ENCODE data around the gene FAM13A. TPM values are rescaled to one million over a fixed set of nuclear protein-coding genes. Genes with fewer than 3 reads are reported as not detected.

The FAM13A gene
- total RNA-seq, 1 donor from 2014 or later = 16.7 TPM

GRCh38 chr4:88747351-88747750 lies 309.6 kb downstream of the FAM13A start:
- Mint-ChIP-seq H3K4me3 (ENCODE audit: unreplicated experiment) (no peak overlapping the region), H3K4me1 (ENCODE audit: unreplicated experiment) (no peaks in the 10 kb centered on the region), H3K36me3 (ENCODE audit: low read depth, unreplicated experiment) (peaks cover 27% of the 10 kb centered on the region)

GRCh38 chr4:88746206-88746605 lies 310.8 kb downstream of the FAM13A start:
- Mint-ChIP-seq H3K9me3 (ENCODE audit: unreplicated experiment) (no peaks in the 10 kb centered on the region), H3K27ac (ENCODE audit: unreplicated experiment) (no peak overlapping the region), H3K27me3 (ENCODE audit: unreplicated experiment) (no peaks in the 10 kb centered on the region), H3K4me3 (ENCODE audit: unreplicated experiment) (no peak overlapping the region), H3K4me1 (ENCODE audit: unreplicated experiment) (no peaks in the 10 kb centered on the region), H3K36me3 (ENCODE audit: low read depth, unreplicated experiment) (peaks cover 27% of the 10 kb centered on the region)
- DNase-seq (ENCODE audit: low spot score) = no peak
- no peak for TF ChIP-seq CTCF (IDR thresholded peaks at IDR 0.05; ENCODE audit: unreplicated experiment)

More at GRCh38 chr4:88747351-88747750, 309.6 kb downstream of the FAM13A start:
- no peaks in the 10 kb centered on the region for H3K9me3 Mint-ChIP-seq (ENCODE audit: unreplicated experiment)
- TF ChIP-seq CTCF (IDR thresholded peaks at IDR 0.05; ENCODE audit: unreplicated experiment) = no peak
- no peaks in the 10 kb centered on the region for H3K27me3 Mint-ChIP-seq (ENCODE audit: unreplicated experiment)
- no peak for DNase-seq (ENCODE audit: low spot score)
- no peak overlapping the region for H3K27ac Mint-ChIP-seq (ENCODE audit: unreplicated experiment)

- Mint-ChIP-seq H3K36me3 (ENCODE audit: low read depth, unreplicated experiment) (peaks cover 27% of the 10 kb centered on the region), H3K27ac (ENCODE audit: unreplicated experiment) (no peak overlapping the region), H3K4me1 (ENCODE audit: unreplicated experiment) (no peaks in the 10 kb centered on the region)
Measured at GRCh38 chr4:88745581-88746163, 311.3 kb downstream of the FAM13A start.

GRCh38 chr4:88745175-88745574 lies 311.8 kb downstream of the FAM13A start:
- Mint-ChIP-seq H3K27me3 (ENCODE audit: unreplicated experiment) (no peaks in the 10 kb centered on the region), H3K4me1 (ENCODE audit: unreplicated experiment) (no peaks in the 10 kb centered on the region), H3K4me3 (ENCODE audit: unreplicated experiment) (no peak overlapping the region), H3K36me3 (ENCODE audit: low read depth, unreplicated experiment) (peaks cover 24% of the 10 kb centered on the region), H3K9me3 (ENCODE audit: unreplicated experiment) (no peaks in the 10 kb centered on the region), H3K27ac (ENCODE audit: unreplicated experiment) (no peak overlapping the region)
- DNase-seq (ENCODE audit: low spot score) = no peak
- no peak for TF ChIP-seq CTCF (IDR thresholded peaks at IDR 0.05; ENCODE audit: unreplicated experiment)

More at GRCh38 chr4:88745581-88746163, 311.3 kb downstream of the FAM13A start:
- Mint-ChIP-seq H3K9me3 (ENCODE audit: unreplicated experiment) (no peaks in the 10 kb centered on the region), H3K4me3 (ENCODE audit: unreplicated experiment) (no peak overlapping the region), H3K27me3 (ENCODE audit: unreplicated experiment) (no peaks in the 10 kb centered on the region)
- no peak for TF ChIP-seq CTCF (IDR thresholded peaks at IDR 0.05; ENCODE audit: unreplicated experiment)
- DNase-seq (ENCODE audit: low spot score) = no peak

- Mint-ChIP-seq H3K36me3 (ENCODE audit: low read depth, unreplicated experiment) (peaks cover 23% of the 10 kb centered on the region), H3K4me3 (ENCODE audit: unreplicated experiment) (no peak overlapping the region), H3K9me3 (ENCODE audit: unreplicated experiment) (no peaks in the 10 kb centered on the region), H3K4me1 (ENCODE audit: unreplicated experiment) (no peaks in the 10 kb centered on the region), H3K27me3 (ENCODE audit: unreplicated experiment) (no peaks in the 10 kb centered on the region), H3K27ac (ENCODE audit: unreplicated experiment) (no peak overlapping the region)
- DNase-seq (ENCODE audit: low spot score) = no peak
- TF ChIP-seq CTCF (IDR thresholded peaks at IDR 0.05; ENCODE audit: unreplicated experiment) = no peak
Measured at GRCh38 chr4:88744609-88745008, 312.4 kb downstream of the FAM13A start.

Data from endothelial cell (in vitro differentiated cells).